Liver (tissue), 9 donors: ENCODE data around the gene CCDC187. TPM values are rescaled to one million over a fixed set of nuclear protein-coding genes. Genes with fewer than 3 reads are reported as not detected.
"Not testable (repeated sequence)": the region's sequence is repeated elsewhere in the genome, so short reads cannot be mapped to it uniquely, and the experiment has no call there.

Experiments
- DNase-seq: peaks from one replicate; pipeline ENCODE4 v3.0.0-alpha.2; 2017; ENCODE audit warnings: low spot score
- H3K27ac ChIP-seq, 2 donors: one replicate each; pipeline ENCODE4 v1.7.0; 2013; ENCODE audit warnings: inconsistent platforms in 2 of 2, low read length in 2 of 2, control low read depth in 1 of 2, low read depth in 1 of 2, mild to moderate bottlenecking in 1 of 2
- H3K27me3 ChIP-seq, 4 donors: one replicate each; pipeline versions ENCODE4 v1.6.1 to v1.7.0; 2013; ENCODE audit warnings: low read length in 3 of 4, inconsistent platforms in 1 of 4, mild to moderate bottlenecking in 1 of 4, moderate library complexity in 1 of 4; ENCODE audit not compliant: control insufficient read depth in 4 of 4, insufficient read depth in 4 of 4
- H3K36me3 ChIP-seq, 4 donors: one replicate each; pipeline versions ENCODE4 v1.6.1 to v1.7.0; 2013; ENCODE audit warnings: low read length in 3 of 4, mild to moderate bottlenecking in 3 of 4, low read depth in 1 of 4, moderate library complexity in 1 of 4; ENCODE audit not compliant: control insufficient read depth in 4 of 4, insufficient read depth in 3 of 4
- H3K4me1 ChIP-seq, 4 donors: one replicate each; pipeline versions ENCODE4 v1.6.1 to v1.7.0; 2013; ENCODE audit warnings: low read length in 3 of 4, mild to moderate bottlenecking in 3 of 4, moderate library complexity in 1 of 4; ENCODE audit not compliant: control insufficient read depth in 4 of 4, insufficient read depth in 4 of 4
- H3K4me3 ChIP-seq, 3 donors: one replicate each; pipeline versions ENCODE4 v1.6.1 to v1.7.0; 2013; ENCODE audit warnings: low read length in 3 of 3, control low read depth in 1 of 3, low read depth in 1 of 3, mild to moderate bottlenecking in 1 of 3
- H3K9ac ChIP-seq, 2 donors: one replicate each; pipeline ENCODE4 v1.7.0; 2013; ENCODE audit warnings: low read length in 2 of 2, mild to moderate bottlenecking in 2 of 2, moderate library complexity in 2 of 2, control low read depth in 1 of 2, low read depth in 1 of 2
- H3K9me3 ChIP-seq, 4 donors: one replicate each; pipeline versions ENCODE4 v1.6.1 to v1.7.0; 2013; ENCODE audit warnings: low read length in 3 of 4; ENCODE audit not compliant: control insufficient read depth in 4 of 4
- CTCF ChIP-seq: fragments of 150-350 bp; IDR thresholded peaks from 2 replicates; pipeline ENCODE4 v1.5.1; 2017; ENCODE audit warnings: improper control_type of control experiment, low read depth, low read length; ENCODE audit not compliant: missing input control
- EGR1 ChIP-seq, 2 donors: IDR thresholded peaks; 2 replicates each; pipeline ENCODE4 v1.6.1; 2016 to 2018; ENCODE audit warnings: antibody characterized with exemption in 2 of 2, low read depth in 2 of 2
- FOXA2 ChIP-seq: IDR thresholded peaks from 2 replicates; pipeline ENCODE4 v1.6.1; 2016; ENCODE audit warnings: antibody characterized with exemption
- HNF4A ChIP-seq, 2 donors: conservative IDR thresholded peaks; 2 replicates each; pipeline ENCODE4 v1.6.1; 2016; ENCODE audit warnings: antibody characterized with exemption in 2 of 2, mild to moderate bottlenecking in 2 of 2
- HNF4G ChIP-seq: IDR thresholded peaks from 2 replicates; pipeline ENCODE4 v1.6.1; 2016; ENCODE audit warnings: antibody characterized with exemption
- ZBTB33 ChIP-seq: IDR thresholded peaks from 2 replicates; pipeline ENCODE4 v1.6.1; 2016; ENCODE audit warnings: antibody characterized with exemption
- WGBS: extraction: QIAGEN DNeasy Blood & Tissue Kit; methylation state at CpG from one replicate; pipeline ENCODE4 v1.1.7; 2013; 5-methylcytosine and 5-hydroxymethylcytosine counted together
- polyA plus RNA-seq, 2 donors: library from polyadenylated mRNA; stranded (reverse) in 1 of 2; unstranded in 1 of 2; fragments of 200-250 nt in 1 of 2; fragments of >200 nt in 1 of 2; fragmentation: Nextera tagmentation in 1 of 2; extraction: Ambion mirVana in 1 of 2; gene quantifications; one replicate each; pipeline versions ENCODE4 v1.2.1 to v1.2.3, GENCODE V29; 2013 to 2015
- total RNA-seq, 2 donors: library from RNA; depleted of rRNA; stranded (reverse); fragments of >200 nt; gene quantifications; one replicate each; pipeline ENCODE4 v1.2.3, GENCODE V29; 2014
- donor health status: healthy.
- donor health status: healthy.
- donor health status: healthy.
- donor health status: healthy.
- donor health status: healthy.

The CCDC187 gene
- total and polyA plus RNA-seq, 4 donors: 0.05 TPM; not detected in 3

GRCh38 chr9:136237486-136238341 lies 66.2 kb downstream of the CCDC187 start:
- Histone ChIP-seq H3K9ac (no peak overlapping the region), H3K36me3 (peaks cover 0 to 6% (median 0%) of the 10 kb centered on the region in 4 donors), H3K9me3 (no peaks in the 10 kb centered on the region), H3K27ac (no peak overlapping the region), H3K4me3 (no peak overlapping the region), H3K27me3 (no peaks in the 10 kb centered on the region), H3K4me1 (no peaks in the 10 kb centered on the region)
- TF ChIP-seq HNF4G: no peak
- no peak for TF ChIP-seq HNF4A (conservative IDR thresholded peaks at IDR 0.05)
- no peak for TF ChIP-seq EGR1 (IDR thresholded peaks at IDR 0.05; ENCODE audit: low read depth in 2 of 2)
- TF ChIP-seq FOXA2: no peak
- TF ChIP-seq CTCF: no peak
- WGBS: 95% methylated on average over 32 of the region's 32 CpGs
- peak; percentile 77 for DNase-seq

GRCh38 chr9:136236471-136237410 lies 67.2 kb downstream of the CCDC187 start:
- WGBS: 97% methylated on average over 43 of the region's 43 CpGs
- DNase-seq: not testable (repeated sequence)

GRCh38 chr9:136235709-136236455 lies 68.0 kb downstream of the CCDC187 start:
- Histone ChIP-seq H3K9ac (no peak overlapping the region), H3K36me3 (peaks cover 0 to 6% (median 0%) of the 10 kb centered on the region in 4 donors), H3K4me1 (peaks cover 5 to 13% (median 6%) of the 10 kb centered on the region in 4 donors), H3K9me3 (no peaks in the 10 kb centered on the region), H3K27ac (no peak overlapping the region), H3K4me3 (no peak overlapping the region), H3K27me3 (no peaks in the 10 kb centered on the region)
- no peak for DNase-seq
- no peak for TF ChIP-seq ZBTB33
- TF ChIP-seq HNF4G: no peak
- 96% methylated on average over 27 of the region's 27 CpGs for WGBS

More at GRCh38 chr9:136236471-136237410, 67.2 kb downstream of the CCDC187 start:
- H3K4me3 ChIP-seq, H3K27ac ChIP-seq, H3K9me3 ChIP-seq, H3K36me3 ChIP-seq, H3K27me3 ChIP-seq, H3K9ac ChIP-seq, H3K4me1 ChIP-seq: not testable (repeated sequence)
